ENCODE measurements around the gene DLGAP4. TPM values are rescaled to one million over a fixed set of nuclear protein-coding genes. Genes with fewer than 3 reads are reported as not detected.

Gene DLGAP4
- total and polyA plus RNA-seq, 2 donors: 7.7 to 28.2 TPM

GRCh38 chr20:36576081-36576445, 269.9 kb downstream of the DLGAP4 start:
- Histone ChIP-seq H3K27me3 (ENCODE audit: control insufficient read depth in 2 of 2, insufficient read depth in 1 of 2, low read length in 1 of 2) (no peaks in the 10 kb centered on the region), H3K4me1 (ENCODE audit: control insufficient read depth in 2 of 2, insufficient read depth in 2 of 2, low read length in 2 of 2) (peaks cover 15 to 28% of the 10 kb centered on the region in 2 donors), H3K4me3 (ENCODE audit: low read length in 2 of 2) (no peak overlapping the region), H3K9me3 (ENCODE audit: control insufficient read depth in 2 of 2, insufficient read depth in 1 of 2, low read length in 1 of 2) (no peaks in the 10 kb centered on the region), H3K36me3 (ENCODE audit: control insufficient read depth in 2 of 2, insufficient read depth in 2 of 2, low read length in 1 of 2) (peaks cover 22 to 26% of the 10 kb centered on the region in 2 donors), H3K27ac (ENCODE audit: low read depth in 1 of 2, low read length in 1 of 2) (no peak overlapping the region)
- no peak for DNase-seq (ENCODE audit: low read depth in 6 of 9, low spot score in 9 of 9)
- 80% methylated on average over 1 of the region's 1 CpG for WGBS

Other genes with a start within 250 kb of the DLGAP4 start
- gene EPB41L1, start 151.6 kb upstream of the DLGAP4 start, total RNA-seq: 3.1 TPM
- 4.2 TPM for gene EPB41L1, start 151.6 kb upstream of the DLGAP4 start, polyA plus RNA-seq
- 26.0 TPM for gene AAR2, start 69.9 kb upstream of the DLGAP4 start, total RNA-seq
- 24.5 TPM for gene AAR2, start 69.9 kb upstream of the DLGAP4 start, polyA plus RNA-seq
- gene MYL9, start 235.2 kb downstream of the DLGAP4 start, total RNA-seq: 6.8 TPM
- gene MYL9, start 235.2 kb downstream of the DLGAP4 start, polyA plus RNA-seq: 138 TPM

All from thymus (tissue), 11 donors.